Naive thymus-derived CD4-positive, alpha-beta T cell (primary cell): ENCODE results near the gene M1AP. TPM values are rescaled to one million over a fixed set of nuclear protein-coding genes. Genes with fewer than 3 reads are reported as not detected.

Source experiments
- ATAC-seq: fragments of 150-1000 bp; cut with Tn5 transposase; 2 replicates; pipeline ENCODE4 v1.10.0; 2021; ENCODE audit warnings: mild to moderate bottlenecking, moderate library complexity
- CTCF ChIA-PET: fragments of 350-600 bp; sonication (Branson Sonifier 250); formaldehyde crosslinking; loops from one replicate; lab custom pipeline; 2021; ENCODE audit warnings: antibody characterized with exemption; lab: Charles Lee
- POLR2A ChIA-PET: fragments of 350-600 bp; sonication (Branson Sonifier 250); formaldehyde crosslinking; loops from one replicate; lab custom pipeline; 2021; ENCODE audit warnings: antibody characterized with exemption, inconsistent platforms; lab: Charles Lee
- DNase-seq, 9 donors: peaks; one replicate each; pipeline versions ENCODE4 v3.0.0 to v3.0.0-alpha.2; 2020 to 2022; ENCODE audit warnings: mixed read lengths in 1 of 9
- H3K27ac ChIP-seq: one replicate; pipeline ENCODE4 v1.7.0; 2013; ENCODE audit warnings: mild to moderate bottlenecking, low read depth, low read length, moderate library complexity
- H3K27me3 ChIP-seq, 2 donors: one replicate each; pipeline ENCODE4 v1.7.0; 2013; ENCODE audit warnings: low read length in 2 of 2, mild to moderate bottlenecking in 2 of 2, moderate library complexity in 2 of 2; ENCODE audit not compliant: control insufficient read depth in 2 of 2, insufficient read depth in 2 of 2
- H3K36me3 ChIP-seq, 3 experiments: 1 replicate in 2 of 3; 2 replicates in 1 of 3; pipeline ENCODE4 v1.7.0; 2013; ENCODE audit warnings: low read length in 3 of 3, mild to moderate bottlenecking in 3 of 3, moderate library complexity in 1 of 3; ENCODE audit not compliant: insufficient read depth in 3 of 3, control insufficient read depth in 2 of 3
- H3K4me1 ChIP-seq, 2 donors: one replicate each; pipeline ENCODE4 v1.7.0; 2013; ENCODE audit warnings: low read length in 2 of 2, mild to moderate bottlenecking in 2 of 2, moderate library complexity in 1 of 2; ENCODE audit not compliant: control insufficient read depth in 2 of 2, insufficient read depth in 2 of 2
- H3K4me3 ChIP-seq: 2 replicates; pipeline ENCODE4 v1.7.0; 2013; ENCODE audit warnings: mild to moderate bottlenecking, low read length
- H3K9me3 ChIP-seq, 3 experiments: 1 replicate in 2 of 3; 2 replicates in 1 of 3; pipeline ENCODE4 v1.7.0; 2013; ENCODE audit warnings: low read length in 3 of 3; ENCODE audit not compliant: control insufficient read depth in 2 of 3
- H3K27ac Mint-ChIP-seq, 9 donors: one replicate each; pipeline ENCODE4 v1.8.0; 2020 to 2022; ENCODE audit warnings: mixed read lengths in 9 of 9, mild to moderate bottlenecking in 8 of 9, moderate library complexity in 5 of 9, inconsistent platforms in 2 of 9
- H3K27me3 Mint-ChIP-seq, 5 donors: one replicate each; pipeline ENCODE4 v1.8.0; 2021 to 2022; ENCODE audit warnings: mixed read lengths in 5 of 5, mild to moderate bottlenecking in 1 of 5
- H3K36me3 Mint-ChIP-seq, 5 donors: one replicate each; pipeline ENCODE4 v1.8.0; 2020 to 2022; ENCODE audit warnings: mixed read lengths in 5 of 5, mild to moderate bottlenecking in 3 of 5, inconsistent platforms in 1 of 5
- H3K4me1 Mint-ChIP-seq, 7 donors: one replicate each; pipeline ENCODE4 v1.8.0; 2020 to 2022; ENCODE audit warnings: mixed read lengths in 7 of 7, mild to moderate bottlenecking in 3 of 7, inconsistent platforms in 1 of 7
- H3K4me3 Mint-ChIP-seq, 10 donors: one replicate each; pipeline ENCODE4 v1.8.0; 2020 to 2022; ENCODE audit warnings: mild to moderate bottlenecking in 10 of 10, mixed read lengths in 10 of 10, moderate library complexity in 6 of 10, inconsistent platforms in 2 of 10
- H3K9me3 Mint-ChIP-seq, 11 donors: one replicate each; pipeline ENCODE4 v1.8.0; 2020 to 2022; ENCODE audit warnings: mixed read lengths in 11 of 11, mild to moderate bottlenecking in 4 of 11, inconsistent platforms in 1 of 11, moderate library complexity in 1 of 11
- intact Hi-C, 2 donors: fragments of 100-400 bp; cut with micrococcal nuclease; formaldehyde crosslinking; loops; one replicate each; pipeline ENCODE4 v1.15.1; 2023
- polyA plus RNA-seq, 2 donors: library from polyadenylated mRNA; unstranded; fragments of 300-500 nt; fragmentation: Illumina TruSeq; gene quantifications; one replicate each; pipeline ENCODE4 v1.2.3, GENCODE V29; 2021
- total RNA-seq, 6 experiments: library from RNA in 5 of 6; stranded (reverse) in 5 of 6; gene quantifications; 1 replicate in 5 of 6; 2 replicates in 1 of 6; pipeline ENCODE4 v1.2.3 and lab custom pipeline; 2021 to 2026

The M1AP gene
- total and polyA plus RNA-seq, 7 experiments from 2014 or later, result 0.39 TPM; not detected in 6

GRCh38 chr2:74584088-74584645 is 64.0 kb downstream of the M1AP start:
- H3K9me3 Mint-ChIP-seq, result no peaks in the 10 kb centered on the region
- H3K9me3 ChIP-seq, result no peaks in the 10 kb centered on the region
- peaks cover 0 to 12% (median 6%) of the 10 kb centered on the region in 5 donors for H3K27me3 Mint-ChIP-seq
- ChIA-PET CTCF (interaction anchor here (1.3 to 2.4 kb wide), 2 partner anchors 10 to 51 kb away, joined by 5 read pairs; no protein-coding TSS in a partner anchor), POLR2A (no interaction called here)
- no peak overlapping the region for H3K27ac ChIP-seq
- DNase-seq (no peak), ATAC-seq (no peak)
- peak overlapping the region in 2 of 9 donors; percentile 38 to 81 for H3K27ac Mint-ChIP-seq
- H3K4me3 Mint-ChIP-seq, result no peak overlapping the region
- intact Hi-C loops, result loop anchor here in 1 of 2 donors (2.0 kb wide), 1 partner anchor 13 kb away; no protein-coding TSS in a partner anchor
- H3K4me3 ChIP-seq, result no peak overlapping the region
- H3K36me3 Mint-ChIP-seq, result peaks cover 0 to 1% (median 0%) of the 10 kb centered on the region in 5 donors
- no peaks in the 10 kb centered on the region for H3K36me3 ChIP-seq
- H3K27me3 ChIP-seq, result no peaks in the 10 kb centered on the region
- H3K4me1 Mint-ChIP-seq, result peaks cover 8 to 35% (median 15%) of the 10 kb centered on the region in 7 donors
- H3K4me1 ChIP-seq, result no peaks in the 10 kb centered on the region

GRCh38 chr2:74583504-74583903 is 64.6 kb downstream of the M1AP start:
- Histone ChIP-seq H3K27me3 (no peaks in the 10 kb centered on the region), H3K27ac (no peak overlapping the region), H3K4me3 (no peak overlapping the region), H3K36me3 (no peaks in the 10 kb centered on the region), H3K4me1 (no peaks in the 10 kb centered on the region), H3K9me3 (no peaks in the 10 kb centered on the region)
- Mint-ChIP-seq H3K27ac (peak overlapping the region in 1 of 9 donors; percentile 11), H3K36me3 (peaks cover 0 to 1% (median 0%) of the 10 kb centered on the region in 5 donors), H3K4me3 (no peak overlapping the region), H3K4me1 (peaks cover 8 to 36% (median 15%) of the 10 kb centered on the region in 7 donors), H3K9me3 (no peaks in the 10 kb centered on the region), H3K27me3 (peaks cover 0 to 12% (median 4%) of the 10 kb centered on the region in 5 donors)
- DNase-seq (no peak), ATAC-seq (no peak)
- CTCF ChIA-PET, result interaction anchor here (1.3 kb wide), 1 partner anchor 8 kb away, joined by 5 read pairs; no protein-coding TSS in a partner anchor
- intact Hi-C loops, result no loop called here
- POLR2A ChIA-PET, result no interaction called here

GRCh38 chr2:74582184-74582583 is 65.9 kb downstream of the M1AP start:
- H3K27ac Mint-ChIP-seq, result no peak overlapping the region
- DNase-seq (no peak), ATAC-seq (no peak)
- peaks cover 0 to 1% (median 0%) of the 10 kb centered on the region in 5 donors for H3K36me3 Mint-ChIP-seq
- no peaks in the 10 kb centered on the region for H3K9me3 Mint-ChIP-seq
- no peak overlapping the region for H3K4me3 Mint-ChIP-seq
- H3K27me3 ChIP-seq, result no peaks in the 10 kb centered on the region
- intact Hi-C loops, result no loop called here
- H3K9me3 ChIP-seq, result no peaks in the 10 kb centered on the region
- H3K4me3 ChIP-seq, result no peak overlapping the region
- no peak overlapping the region for H3K27ac ChIP-seq
- peaks cover 13 to 42% (median 15%) of the 10 kb centered on the region in 7 donors for H3K4me1 Mint-ChIP-seq
- no peaks in the 10 kb centered on the region for H3K4me1 ChIP-seq
- ChIA-PET POLR2A (interaction anchor here (1.1 kb wide), 1 partner anchor 100 kb away, joined by 3 read pairs; no protein-coding TSS in a partner anchor), CTCF (interaction anchor here (1.3 kb wide), 1 partner anchor 9 kb away, joined by 5 read pairs; no protein-coding TSS in a partner anchor)
- no peaks in the 10 kb centered on the region for H3K36me3 ChIP-seq
- peaks cover 0 to 16% (median 4%) of the 10 kb centered on the region in 5 donors for H3K27me3 Mint-ChIP-seq

GRCh38 chr2:74581463-74581862 is 66.7 kb downstream of the M1AP start:
- H3K4me3 Mint-ChIP-seq, result no peak overlapping the region
- CTCF ChIA-PET, result no interaction called here
- Histone ChIP-seq H3K27me3 (no peaks in the 10 kb centered on the region), H3K9me3 (no peaks in the 10 kb centered on the region), H3K36me3 (no peaks in the 10 kb centered on the region), H3K27ac (no peak overlapping the region), H3K4me3 (no peak overlapping the region), H3K4me1 (no peaks in the 10 kb centered on the region)
- no peak overlapping the region for H3K27ac Mint-ChIP-seq
- peaks cover 13 to 47% (median 15%) of the 10 kb centered on the region in 7 donors for H3K4me1 Mint-ChIP-seq
- POLR2A ChIA-PET, result no interaction called here
- H3K36me3 Mint-ChIP-seq, result peaks cover 0 to 1% (median 0%) of the 10 kb centered on the region in 5 donors
- ATAC-seq (no peak), DNase-seq (no peak)
- H3K27me3 Mint-ChIP-seq, result peaks cover 0 to 18% (median 4%) of the 10 kb centered on the region in 5 donors
- no peaks in the 10 kb centered on the region for H3K9me3 Mint-ChIP-seq
- intact Hi-C loops, result no loop called here

GRCh38 chr2:74578408-74578807 is 69.7 kb downstream of the M1AP start:
- Mint-ChIP-seq H3K4me1 (peaks cover 15 to 43% (median 16%) of the 10 kb centered on the region in 7 donors), H3K27me3 (peaks cover 0 to 22% (median 4%) of the 10 kb centered on the region in 5 donors), H3K9me3 (peaks cover 0 to 14% (median 0%) of the 10 kb centered on the region in 11 donors), H3K27ac (no peak overlapping the region), H3K36me3 (peaks cover 0 to 11% (median 0%) of the 10 kb centered on the region in 5 donors), H3K4me3 (no peak overlapping the region)
- Histone ChIP-seq H3K27ac (no peak overlapping the region), H3K9me3 (no peaks in the 10 kb centered on the region), H3K36me3 (no peaks in the 10 kb centered on the region), H3K27me3 (no peaks in the 10 kb centered on the region), H3K4me1 (peaks cover 0 to 12% of the 10 kb centered on the region in 2 donors), H3K4me3 (no peak overlapping the region)
- ATAC-seq, result no peak
- CTCF ChIA-PET, result interaction anchor here (4.4 kb wide), 1 partner anchor 10 kb away, joined by 17 read pairs; no protein-coding TSS in a partner anchor
- no peak for DNase-seq
- POLR2A ChIA-PET, result no interaction called here
- intact Hi-C loops, result no loop called here

GRCh38 chr2:74577448-74577847 is 70.7 kb downstream of the M1AP start:
- Mint-ChIP-seq H3K4me1 (peaks cover 16 to 41% (median 17%) of the 10 kb centered on the region in 7 donors), H3K36me3 (peaks cover 0 to 11% (median 0%) of the 10 kb centered on the region in 5 donors), H3K27ac (peak overlapping the region in 1 of 9 donors; percentile 1), H3K27me3 (peaks cover 0 to 22% (median 4%) of the 10 kb centered on the region in 5 donors), H3K9me3 (peaks cover 0 to 14% (median 0%) of the 10 kb centered on the region in 11 donors), H3K4me3 (no peak overlapping the region)
- CTCF ChIA-PET, result interaction anchor here (4.4 kb wide), 1 partner anchor 11 kb away, joined by 17 read pairs; no protein-coding TSS in a partner anchor
- DNase-seq (no peak), ATAC-seq (peak; percentile 54)
- Histone ChIP-seq H3K4me1 (peaks cover 0 to 13% of the 10 kb centered on the region in 2 donors), H3K4me3 (no peak overlapping the region), H3K27me3 (no peaks in the 10 kb centered on the region), H3K9me3 (no peaks in the 10 kb centered on the region), H3K36me3 (no peaks in the 10 kb centered on the region), H3K27ac (no peak overlapping the region)
- POLR2A ChIA-PET, result interaction anchor here (1.3 kb wide), 1 partner anchor 9 kb away, joined by 4 read pairs; no protein-coding TSS in a partner anchor
- intact Hi-C loops, result no loop called here
